Right lobe of liver (tissue), 4 donors: ENCODE measurements around the gene PLCL1.

Experiments
- CTCF ChIP-seq, 4 donors: fragments of 200-600 bp in 3 of 4; fragments of 450-650 bp in 1 of 4; IDR thresholded peaks; one replicate each; pipeline versions ENCODE4 v1.5.1 to v1.8.0; 2016 to 2022; ENCODE audit warnings: antibody characterized with exemption in 4 of 4, mild to moderate bottlenecking in 2 of 4
- POLR2A ChIP-seq: fragments of 450-650 bp; IDR thresholded peaks from one replicate; pipeline ENCODE4 v1.6.1; 2017; ENCODE audit warnings: antibody characterized with exemption, mild to moderate bottlenecking
- donor health status: DM: no; HTN: no; CAD: no.
- donor health status: DM: no; HTN: no; CAD: no.
- donor health status: DM: no; HTN: yes; CAD: no.

GRCh38 chr2:198098386-198098785, 294.0 kb downstream of the PLCL1 start:
- no peak for TF ChIP-seq CTCF (IDR thresholded peaks at IDR 0.05)
- no peak for TF ChIP-seq POLR2A
